G401 (cell line): ENCODE results near the gene ARHGAP22. TPM values are rescaled to one million over a fixed set of nuclear protein-coding genes. Genes with fewer than 3 reads are reported as not detected.

Experiments used
- DNase-seq: peaks from one replicate; pipeline ENCODE4 v3.0.0-alpha.2; 2015; ENCODE audit warnings: low spot score
- in situ Hi-C: cut with HindIII; loops from 2 replicates; pipeline ENCODE4 v1.10.0; 2016; ENCODE audit warnings: low sequenced_read_pairs, mixed read lengths
- total RNA-seq: library from RNA; depleted of rRNA; stranded (reverse); fragments of >200 nt; shearing (Covaris generic); gene quantifications from 2 replicates; pipeline ENCODE4 v1.2.3, GENCODE V29; 2014

Gene ARHGAP22
- total RNA-seq, 1 experiment from 2014 or later: 1.2 TPM

GRCh38 chr10:48543182-48543844 lies 61.6 kb downstream of the ARHGAP22 start:
- DNase-seq: no peak
- in situ Hi-C loops: no loop called here

GRCh38 chr10:48542471-48543181 lies 62.2 kb downstream of the ARHGAP22 start:
- DNase-seq: no peak
- in situ Hi-C loops: no loop called here

DNA sequence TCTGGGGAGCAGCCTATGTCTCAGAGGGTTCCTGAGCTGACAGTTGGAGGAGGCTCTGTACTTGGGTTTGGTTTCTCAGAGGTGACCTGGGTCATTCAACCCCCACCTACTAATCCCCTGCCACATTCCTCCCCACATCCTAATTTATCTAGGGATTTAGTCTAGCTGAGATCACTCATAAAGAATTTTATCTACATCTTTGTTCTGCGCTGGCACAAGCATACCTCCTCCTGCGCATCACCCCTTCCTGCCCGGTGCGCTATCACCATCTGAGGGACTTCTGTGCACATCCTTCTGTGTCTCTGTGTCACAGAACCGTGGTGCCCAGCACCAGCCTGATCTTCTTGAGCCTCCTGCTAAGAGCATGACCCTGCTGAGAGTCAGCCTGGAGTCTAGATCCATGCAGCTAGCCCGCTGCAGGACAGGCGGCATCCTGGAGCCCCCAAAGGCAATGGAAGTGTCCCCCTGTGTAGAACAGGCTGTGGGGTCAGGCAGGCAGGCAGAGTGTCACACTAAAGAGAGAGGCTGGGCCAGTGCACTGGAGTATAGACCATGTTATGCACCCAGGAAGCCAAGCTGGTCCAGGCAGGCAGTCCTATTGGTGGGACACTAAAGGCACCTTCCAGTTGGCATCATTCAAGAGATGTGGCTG lies 63.6 kb downstream of the ARHGAP22 start:
- no peak for DNase-seq
- in situ Hi-C loops: no loop called here

DNA sequence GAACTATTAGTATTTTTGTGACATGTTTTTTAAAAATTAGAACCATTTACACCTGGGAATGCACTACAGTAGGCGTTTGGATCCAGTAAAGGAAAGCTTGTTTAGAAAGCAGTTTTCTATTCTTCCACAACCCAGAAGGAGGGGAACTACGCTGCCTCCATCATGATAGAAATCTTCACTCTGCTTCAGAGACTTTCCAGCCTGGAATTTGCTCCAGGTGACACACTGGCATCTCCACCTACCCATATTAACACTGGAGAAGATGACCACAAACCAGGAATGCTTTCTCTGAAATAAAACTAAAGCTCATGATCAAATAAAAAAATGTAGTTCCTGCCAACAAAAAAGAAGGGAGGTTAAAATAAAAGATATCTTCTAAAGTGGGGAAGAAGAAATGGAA lies 66.3 kb downstream of the ARHGAP22 start:
- in situ Hi-C loops: no loop called here
- DNase-seq: no peak

DNA sequence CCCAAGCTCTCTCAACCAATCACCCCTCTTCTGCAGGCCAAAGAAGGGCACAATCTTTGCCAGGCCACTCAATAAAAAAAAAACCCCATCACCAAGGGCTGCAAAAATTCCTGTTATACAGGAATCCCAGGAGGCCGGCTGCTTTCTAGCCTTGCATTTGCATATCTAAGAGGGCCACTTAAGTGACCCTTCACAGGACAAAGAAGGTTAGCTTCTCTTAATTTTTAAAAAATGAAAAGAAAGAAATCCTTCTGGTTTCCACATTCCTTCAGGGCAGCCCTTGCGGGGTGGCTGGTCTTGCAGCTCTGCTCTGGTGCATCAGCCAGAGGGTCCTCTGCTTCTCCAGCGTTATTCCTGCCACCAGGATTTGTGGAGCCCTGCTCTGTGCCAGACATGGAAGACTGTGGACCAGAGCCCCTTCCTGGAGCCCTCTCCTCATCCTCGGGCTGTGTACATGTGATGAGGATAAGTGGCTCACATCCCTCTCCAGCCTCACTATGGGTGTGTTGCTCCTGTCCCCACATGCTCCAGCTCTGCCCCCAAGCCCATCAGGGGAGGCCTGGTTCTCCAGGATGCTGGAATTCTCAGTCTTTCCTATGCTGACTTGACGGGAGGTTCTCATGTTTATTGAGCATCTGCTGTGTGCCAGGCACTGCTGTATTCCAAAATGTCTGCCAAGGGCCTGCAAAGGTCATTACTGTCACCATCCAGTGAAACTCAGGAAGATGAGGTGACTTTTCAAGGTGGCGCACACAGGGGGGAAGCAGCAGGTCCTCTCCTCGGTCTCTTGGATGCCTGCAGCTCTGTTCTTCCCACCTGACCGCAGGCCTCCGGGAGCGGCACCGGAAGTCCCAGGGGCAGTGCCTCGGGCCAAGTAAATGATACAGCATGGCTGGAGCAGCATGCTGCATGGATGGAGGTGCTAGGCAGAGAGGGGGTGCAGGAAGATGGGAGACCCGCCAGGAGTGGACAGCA lies 67.7 kb downstream of the ARHGAP22 start:
- in situ Hi-C loops: no loop called here
- DNase-seq: no peak

GRCh38 chr10:48536156-48536500 lies 68.7 kb downstream of the ARHGAP22 start:
- in situ Hi-C loops: no loop called here
- no peak for DNase-seq

GRCh38 chr10:48535416-48536155 lies 69.3 kb downstream of the ARHGAP22 start:
- DNase-seq: no peak
- in situ Hi-C loops: no loop called here

DNA sequence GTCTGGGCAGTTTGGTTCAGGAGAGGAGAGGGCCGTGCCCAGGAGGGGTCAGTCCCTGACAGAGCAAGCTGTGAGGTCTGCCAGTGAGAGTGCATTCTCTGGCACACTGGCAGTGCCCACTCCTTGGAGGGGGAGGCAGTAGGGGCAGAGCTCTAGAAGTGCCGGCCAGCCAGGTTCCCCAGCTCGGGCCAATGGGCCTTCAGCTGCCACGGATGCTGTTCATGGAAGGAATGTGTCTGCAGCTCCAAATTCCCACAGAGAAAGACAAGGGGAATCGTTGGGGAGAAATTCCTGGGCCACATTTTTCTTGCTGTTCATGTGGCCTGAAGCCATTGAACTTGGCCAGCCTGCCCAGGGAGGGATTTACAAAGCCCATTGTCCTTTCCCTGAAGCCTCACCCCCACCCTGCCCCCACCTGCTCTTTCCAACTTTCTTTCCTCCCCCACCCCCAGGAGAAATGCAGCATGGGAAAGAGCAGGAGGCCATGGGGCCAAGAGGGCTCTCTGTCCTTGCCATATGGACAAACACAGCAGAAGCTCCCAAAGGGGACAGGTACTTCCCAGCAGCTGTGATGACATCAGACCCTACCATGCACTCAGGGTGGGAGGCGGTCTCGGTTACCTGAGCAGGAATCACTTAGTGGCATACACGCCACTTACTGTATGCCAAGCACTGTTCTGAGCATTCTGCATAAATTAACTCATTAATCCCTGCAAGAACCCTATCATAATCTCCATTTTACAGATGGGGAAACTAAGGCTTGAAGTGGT lies 70.7 kb downstream of the ARHGAP22 start:
- DNase-seq: no peak
- in situ Hi-C loops: no loop called here

DNA sequence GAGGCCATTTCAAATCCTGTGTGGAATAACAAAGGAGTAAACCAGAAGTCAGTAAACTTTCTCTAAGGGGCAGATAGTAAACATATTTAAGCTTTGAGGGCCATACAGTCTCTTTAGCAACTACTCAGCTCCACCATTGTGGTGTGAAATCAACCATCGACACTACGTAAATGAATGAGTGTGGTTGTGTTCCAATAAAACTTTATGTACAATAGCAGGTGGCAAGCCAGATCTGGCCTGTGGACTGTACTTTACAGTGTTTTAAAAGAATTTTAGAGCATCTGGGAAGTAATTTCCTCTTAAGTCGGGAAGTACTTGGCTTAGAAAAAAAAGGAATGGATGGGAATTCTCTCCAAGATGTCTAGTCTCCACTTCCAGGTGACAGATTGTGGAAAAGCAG lies 71.3 kb downstream of the ARHGAP22 start:
- in situ Hi-C loops: no loop called here
- DNase-seq: no peak

GRCh38 chr10:48531486-48531885 lies 73.4 kb downstream of the ARHGAP22 start:
- in situ Hi-C loops: no loop called here

DNA sequence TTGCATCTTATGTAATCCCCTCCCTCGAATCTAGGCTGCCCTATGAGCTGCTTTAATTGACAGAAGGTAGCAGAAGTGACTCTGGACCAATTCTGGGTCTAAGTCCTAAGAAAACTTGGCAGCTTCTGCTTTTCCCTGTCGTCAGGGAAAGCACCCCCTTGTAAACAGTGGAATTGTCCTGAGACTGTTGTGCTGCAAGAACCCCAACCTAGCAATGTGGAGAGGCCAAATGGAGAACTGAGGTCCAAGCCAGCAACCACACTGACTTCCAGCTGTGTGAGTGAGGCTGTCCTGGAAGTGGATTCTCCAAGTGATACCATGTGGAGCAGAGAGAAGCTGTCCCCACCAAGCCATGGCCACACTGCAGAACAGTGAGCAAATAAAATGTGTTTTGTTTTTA lies 75.5 kb downstream of the ARHGAP22 start:
- DNase-seq: no peak
- in situ Hi-C loops: no loop called here

More at GRCh38 chr10:48531486-48531885, 73.4 kb downstream of the ARHGAP22 start:
- DNase-seq: no peak

- in situ Hi-C loops: no loop called here
- DNase-seq: no peak
Measured at GRCh38 chr10:48527756-48528155, 77.1 kb downstream of the ARHGAP22 start.

DNA sequence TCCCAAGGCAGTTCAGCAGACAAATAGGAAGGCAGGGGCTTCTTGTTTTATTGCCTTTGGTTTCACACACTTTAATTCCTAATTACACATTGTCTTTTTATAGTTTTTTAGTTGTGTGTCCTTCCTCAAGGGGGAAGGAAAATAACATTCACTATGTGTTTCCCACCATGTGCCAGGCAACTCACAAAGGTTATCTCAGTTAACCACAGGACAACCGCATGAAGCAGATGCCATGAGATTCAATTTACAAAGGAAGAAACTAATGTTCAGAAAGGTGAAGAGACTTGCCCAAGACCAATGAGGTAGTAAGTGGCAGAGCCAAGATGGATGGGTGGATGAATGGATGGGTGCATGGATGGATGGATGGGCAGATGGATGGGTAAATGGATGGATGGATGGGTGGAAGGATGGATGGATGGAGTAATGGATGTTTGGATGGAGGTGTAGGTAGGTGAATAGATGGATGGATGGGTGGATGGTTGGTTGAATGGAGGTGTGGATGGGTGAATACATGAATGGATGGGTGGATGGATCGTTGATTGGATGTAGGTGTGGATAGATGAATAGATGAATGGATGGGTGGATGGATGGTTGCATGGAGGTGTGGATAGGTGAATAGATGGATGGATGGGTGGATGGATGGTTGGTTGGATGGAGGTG lies 77.9 kb downstream of the ARHGAP22 start:
- in situ Hi-C loops: no loop called here
- no peak for DNase-seq

DNA sequence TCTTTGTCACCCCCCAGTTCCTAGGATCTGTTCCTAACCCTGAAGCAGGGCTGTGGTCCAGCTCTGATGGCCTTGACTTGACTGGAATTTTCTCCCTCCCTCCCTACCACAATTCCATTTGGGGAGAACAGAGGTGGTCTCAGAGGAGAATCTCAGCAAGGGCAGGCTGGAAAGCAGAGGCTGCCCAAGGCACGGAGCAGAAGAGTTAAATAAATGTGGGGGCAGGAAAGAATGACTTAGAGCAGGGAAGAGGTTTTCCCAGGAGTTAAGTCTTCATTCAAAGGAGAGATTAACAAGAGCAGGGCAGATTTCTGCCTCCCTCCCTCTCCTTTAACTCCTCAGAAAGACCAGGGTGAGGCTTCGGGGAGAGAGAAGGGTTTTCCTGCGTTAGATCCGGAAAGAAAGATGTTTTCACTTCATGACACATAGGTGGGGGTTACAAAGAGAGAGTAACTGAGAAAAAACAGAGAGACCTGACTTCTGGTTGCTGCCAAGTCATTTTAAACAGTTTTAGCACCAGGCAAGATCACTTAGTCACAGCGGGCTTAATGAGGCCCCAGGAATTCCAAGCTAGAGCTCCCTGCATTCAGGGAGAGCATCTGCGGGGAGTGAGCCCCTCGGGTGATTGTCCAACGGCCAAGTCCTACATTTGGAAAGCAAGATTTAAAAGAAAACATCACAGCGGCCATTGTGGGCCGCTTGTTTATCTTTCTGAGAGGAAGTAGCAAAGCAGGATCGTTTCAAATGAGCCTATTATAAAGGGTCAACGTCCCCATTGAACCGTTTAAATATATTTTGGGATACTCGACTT lies 78.7 kb downstream of the ARHGAP22 start:
- in situ Hi-C loops: no loop called here
- DNase-seq: no peak

- in situ Hi-C loops: no loop called here
- no peak for DNase-seq
Measured at GRCh38 chr10:48525113-48525512, 79.8 kb downstream of the ARHGAP22 start.

- in situ Hi-C loops: no loop called here
- DNase-seq: no peak
Measured at GRCh38 chr10:48523820-48524758, 80.8 kb downstream of the ARHGAP22 start.
